H9 (cell line): ENCODE results near the gene PRKRA. TPM values are rescaled to one million over a fixed set of nuclear protein-coding genes. Genes with fewer than 3 reads are reported as not detected.

Source experiments
- DNase-seq: peaks from one replicate; pipeline ENCODE4 v3.0.0-alpha.2; 2017
- H2AFZ ChIP-seq: one replicate; pipeline ENCODE4 v1.6.1; 2013; ENCODE audit warnings: mild to moderate bottlenecking, low read length, control low read depth, moderate library complexity
- H2AK5ac ChIP-seq: 2 replicates; pipeline ENCODE4 v1.6.1; 2013; ENCODE audit warnings: low read length, control low read depth, mixed read lengths; ENCODE audit not compliant: insufficient read length
- H2BK120ac ChIP-seq: one replicate; pipeline ENCODE4 v1.6.1; 2013; ENCODE audit warnings: low read depth, mild to moderate bottlenecking, low read length, control low read depth, inconsistent platforms; ENCODE audit not compliant: poor library complexity, severe bottlenecking
- H2BK12ac ChIP-seq: 2 replicates; pipeline ENCODE4 v1.6.1; 2013; ENCODE audit warnings: low read length, control low read depth, mixed read lengths, low read depth; ENCODE audit not compliant: insufficient read length
- H2BK15ac ChIP-seq: 2 replicates; pipeline ENCODE4 v1.6.1; 2013; ENCODE audit warnings: low read depth, low read length, control low read depth
- H2BK20ac ChIP-seq: one replicate; pipeline ENCODE4 v1.6.1; 2013; ENCODE audit warnings: low read depth, mild to moderate bottlenecking, low read length, control low read depth, inconsistent platforms; ENCODE audit not compliant: poor library complexity, severe bottlenecking
- H2BK5ac ChIP-seq: 2 replicates; pipeline ENCODE4 v1.6.1; 2013; ENCODE audit warnings: low read length, control low read depth, mixed read lengths; ENCODE audit not compliant: insufficient read length
- H3K14ac ChIP-seq: 2 replicates; pipeline ENCODE4 v1.6.1; 2013; ENCODE audit warnings: low read length, control low read depth; ENCODE audit not compliant: insufficient read depth
- H3K18ac ChIP-seq: 2 replicates; pipeline ENCODE4 v1.6.1; 2013; ENCODE audit warnings: low read depth, mild to moderate bottlenecking, mixed read lengths, low read length, control low read depth; ENCODE audit not compliant: insufficient read length
- H3K23ac ChIP-seq: 2 replicates; pipeline ENCODE4 v1.6.1; 2013; ENCODE audit warnings: low read length, control low read depth, mixed read lengths, low read depth; ENCODE audit not compliant: insufficient read length
- H3K23me2 ChIP-seq: 2 replicates; pipeline ENCODE4 v1.6.1; 2013; ENCODE audit warnings: low read depth, mild to moderate bottlenecking, mixed read lengths, low read length, control low read depth; ENCODE audit not compliant: insufficient read length, poor library complexity, severe bottlenecking
- H3K27ac ChIP-seq: 2 replicates; pipeline ENCODE4 v1.5.1; 2013; ENCODE audit warnings: low read length, control low read depth, mixed read lengths, low read depth; ENCODE audit not compliant: insufficient read length
- H3K27me3 ChIP-seq: 2 replicates; pipeline ENCODE4 v1.6.1; 2013; ENCODE audit warnings: low read length, control low read depth, inconsistent platforms; ENCODE audit not compliant: insufficient read depth
- H3K4ac ChIP-seq: 2 replicates; pipeline ENCODE4 v1.6.1; 2013; ENCODE audit warnings: low read depth, mild to moderate bottlenecking, control low read depth, inconsistent platforms, low read length, moderate library complexity
- H3K4me1 ChIP-seq: 2 replicates; pipeline ENCODE4 v1.6.1; 2013; ENCODE audit warnings: low read length, control low read depth, inconsistent platforms; ENCODE audit not compliant: insufficient read depth
- H3K4me2 ChIP-seq: 2 replicates; pipeline ENCODE4 v1.6.1; 2013; ENCODE audit warnings: low read length, control low read depth, mixed read lengths; ENCODE audit not compliant: insufficient read length, insufficient read depth
- H3K56ac ChIP-seq: 2 replicates; pipeline ENCODE4 v1.6.1; 2013; ENCODE audit warnings: low read depth, mild to moderate bottlenecking, mixed read lengths, low read length, control low read depth; ENCODE audit not compliant: insufficient read length
- H3K79me1 ChIP-seq: 2 replicates; pipeline ENCODE4 v1.6.1; 2013; ENCODE audit warnings: low read depth, mild to moderate bottlenecking, moderate library complexity, low read length, control low read depth, inconsistent platforms; ENCODE audit not compliant: insufficient read depth, poor library complexity, severe bottlenecking
- H3K79me2 ChIP-seq: 2 replicates; pipeline ENCODE4 v1.6.1; 2013; ENCODE audit warnings: low read length, control low read depth, inconsistent platforms; ENCODE audit not compliant: insufficient read depth
- H3K9ac ChIP-seq: 2 replicates; pipeline ENCODE4 v1.6.1; 2013; ENCODE audit warnings: low read length, control low read depth, mixed read lengths; ENCODE audit not compliant: insufficient read length; ENCODE audit errors: extremely low read depth
- H3K9me3 ChIP-seq: one replicate; pipeline ENCODE4 v1.6.1; 2013; ENCODE audit warnings: low read depth, low read length, inconsistent platforms; ENCODE audit not compliant: control insufficient read depth
- H3T11ph ChIP-seq: one replicate; pipeline ENCODE4 v1.6.1; 2013; ENCODE audit warnings: mild to moderate bottlenecking, low read length, control low read depth, inconsistent platforms
- H4K20me1 ChIP-seq: one replicate; pipeline ENCODE4 v1.6.1; 2013; ENCODE audit not compliant: control insufficient read depth, insufficient read length, insufficient read depth
- H4K5ac ChIP-seq: 2 replicates; pipeline ENCODE4 v1.6.1; 2013; ENCODE audit warnings: low read depth, mild to moderate bottlenecking, mixed read lengths, low read length, control low read depth; ENCODE audit not compliant: insufficient read length
- H4K8ac ChIP-seq: replicated peaks from 2 replicates; pipeline ENCODE4 v1.6.1; 2013; ENCODE audit warnings: low read length, control low read depth, mixed read lengths, low read depth; ENCODE audit not compliant: insufficient read length
- H4K91ac ChIP-seq: 2 replicates; pipeline ENCODE4 v1.6.1; 2013; ENCODE audit warnings: low read depth, mild to moderate bottlenecking, moderate library complexity, mixed read lengths, low read length, control low read depth; ENCODE audit not compliant: insufficient read length
- H3K27ac Mint-ChIP-seq, 3 experiments: 2 replicates in 2 of 3; 3 replicates in 1 of 3; pipeline ENCODE4 v1.8.0; 2020 to 2021; ENCODE audit warnings: mixed read lengths in 3 of 3, mild to moderate bottlenecking in 1 of 3, moderate library complexity in 1 of 3
- H3K27me3 Mint-ChIP-seq: 2 replicates; pipeline ENCODE4 v1.8.0; 2021; ENCODE audit warnings: low read depth, mild to moderate bottlenecking, moderate library complexity, mixed read lengths
- H3K36me3 Mint-ChIP-seq, 3 experiments: 2 replicates in 2 of 3; 3 replicates in 1 of 3; pipeline ENCODE4 v1.8.0; 2020 to 2021; ENCODE audit warnings: low read depth in 3 of 3, mixed read lengths in 3 of 3; ENCODE audit not compliant: insufficient read depth in 1 of 3
- H3K4me1 Mint-ChIP-seq, 2 experiments: 2 replicates each; pipeline ENCODE4 v1.8.0; 2020; ENCODE audit warnings: mixed read lengths in 2 of 2
- H3K4me3 Mint-ChIP-seq, 2 experiments: 2 replicates in 1 of 2; 3 replicates in 1 of 2; pipeline ENCODE4 v1.8.0; 2020 to 2021; ENCODE audit warnings: mild to moderate bottlenecking in 2 of 2, mixed read lengths in 2 of 2, moderate library complexity in 1 of 2
- H3K9me3 Mint-ChIP-seq, 2 experiments: 2 replicates in 1 of 2; 3 replicates in 1 of 2; pipeline ENCODE4 v1.8.0; 2020; ENCODE audit warnings: mild to moderate bottlenecking in 2 of 2, mixed read lengths in 2 of 2, moderate library complexity in 1 of 2
- WGBS: extraction: QIAGEN DNeasy Blood & Tissue Kit; methylation state at CpG from one replicate; pipeline ENCODE4 v1.1.7; 2013; ENCODE audit warnings: missing lambda C conversion rate, low lambda C conversion rate, mixed read lengths; ENCODE audit not compliant: insufficient read length; ENCODE audit errors: extremely low coverage; 5-methylcytosine and 5-hydroxymethylcytosine counted together
- total RNA-seq: library from RNA; stranded (reverse); gene quantifications from 2 replicates; pipeline ENCODE4 v1.2.1, GENCODE V29; 2021
- TF ChIP-seq, protein P1 (sequence below): fragments of 200-600 bp; sonication (generic); conservative IDR thresholded peaks from 3 replicates; pipeline ENCODE4 v1.8.0; 2021; ENCODE audit warnings: antibody characterized with exemption, mild to moderate bottlenecking

Gene PRKRA
- total RNA-seq, 1 experiment from 2014 or later = 61.5 TPM

DNA sequence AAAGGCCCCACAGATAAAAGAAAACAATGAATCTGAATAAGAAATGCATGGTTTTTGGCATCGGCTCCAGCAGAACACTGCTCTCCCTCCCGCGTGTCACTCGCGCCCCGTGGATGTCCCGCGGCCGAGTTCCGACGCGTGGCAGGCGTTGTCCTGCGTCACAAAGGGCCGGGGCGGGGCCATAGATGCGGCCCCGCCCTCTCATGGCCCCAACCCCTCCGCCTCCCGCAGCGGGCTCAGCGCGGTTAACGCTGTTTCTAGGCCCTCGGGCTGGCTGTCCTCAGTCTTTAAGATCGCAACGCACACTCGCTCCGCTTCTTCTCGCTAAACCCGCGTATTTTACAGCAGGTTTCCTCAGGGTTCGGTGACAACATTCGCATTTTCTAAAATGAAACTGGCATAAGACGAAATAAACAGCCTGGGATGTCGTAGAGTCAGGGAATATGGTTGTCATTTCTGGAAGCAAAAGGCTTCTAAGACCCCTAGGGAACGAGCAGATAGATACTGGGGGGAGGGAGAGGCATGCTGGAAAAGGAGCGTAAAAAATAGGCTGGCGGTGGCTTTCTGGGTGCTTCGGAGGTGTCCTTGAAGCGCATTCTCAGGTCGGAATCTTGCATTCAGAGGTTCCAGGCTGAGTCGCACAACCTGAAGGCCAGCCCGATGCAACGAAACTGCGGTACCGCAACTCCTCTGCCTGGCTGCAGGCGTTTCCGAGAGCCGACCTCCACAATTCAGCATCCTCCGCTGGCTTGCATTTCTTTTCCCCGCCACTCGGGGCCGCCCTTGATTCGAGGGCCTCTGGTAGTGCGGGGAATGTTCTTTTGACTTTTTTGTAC lies 27.7 kb upstream of the PRKRA start, which contains the start of gene FKBP7:
Gene FKBP7, minus strand, starts transcription at position 162 of the 836 bp plus-strand sequence. Its CDS starts 101 bp downstream, at position 61.
- Mint-ChIP-seq H3K27me3 (no peaks in the 10 kb centered on the region; the same call in 1 of the 2 replicates), H3K9me3 (no peaks in the 10 kb centered on the region; a peak in 1 of 5 replicates), H3K36me3 (no peaks in the 10 kb centered on the region), H3K4me3 (peak within 1 kb of the TSS; percentile 91 to 97), H3K4me1 (peaks cover 20 to 27% of the 10 kb centered on the region in 2 experiments), H3K27ac (peak within 1 kb of the TSS; percentile 86 to 98 (median 97))
- Histone ChIP-seq H4K91ac (no peak within 1 kb of the TSS), H2BK120ac (no peak within 1 kb of the TSS), H3T11ph (no peak within 1 kb of the TSS), H3K79me1 (peaks cover under 1% of the 10 kb centered on the region), H2BK20ac (no peak within 1 kb of the TSS), H2AFZ (peak within 1 kb of the TSS; percentile 96), H4K8ac (no peak within 1 kb of the TSS), H3K9ac (peak within 1 kb of the TSS; percentile 87), H4K5ac (peak within 1 kb of the TSS; percentile 12), H2AK5ac (no peak within 1 kb of the TSS), H3K79me2 (peaks cover 3% of the 10 kb centered on the region; the same call in 1 of the 2 replicates), H2BK15ac (no peak within 1 kb of the TSS), H3K4me1 (peaks cover 3% of the 10 kb centered on the region; the same call in 1 of the 2 replicates), H3K4ac (no peak within 1 kb of the TSS), H3K27me3 (no peaks in the 10 kb centered on the region), H3K23ac (no peak within 1 kb of the TSS), H2BK12ac (no peak within 1 kb of the TSS), H3K27ac (no peak within 1 kb of the TSS), H3K14ac (peak within 1 kb of the TSS; percentile 82; the same call in 1 of the 2 replicates), H3K4me2 (peak within 1 kb of the TSS; percentile 98), H3K9me3 (no peaks in the 10 kb centered on the region), H3K18ac (peak within 1 kb of the TSS; percentile 83), H3K56ac (no peak within 1 kb of the TSS), H4K20me1 (no peaks in the 10 kb centered on the region), H2BK5ac (no peak within 1 kb of the TSS), H3K23me2 (peaks cover 11% of the 10 kb centered on the region)
- no CpG with 5 or more reads among the region's 56 CpGs for WGBS
- DNase-seq = peak; percentile 85
- TF ChIP-seq, protein P1, sequence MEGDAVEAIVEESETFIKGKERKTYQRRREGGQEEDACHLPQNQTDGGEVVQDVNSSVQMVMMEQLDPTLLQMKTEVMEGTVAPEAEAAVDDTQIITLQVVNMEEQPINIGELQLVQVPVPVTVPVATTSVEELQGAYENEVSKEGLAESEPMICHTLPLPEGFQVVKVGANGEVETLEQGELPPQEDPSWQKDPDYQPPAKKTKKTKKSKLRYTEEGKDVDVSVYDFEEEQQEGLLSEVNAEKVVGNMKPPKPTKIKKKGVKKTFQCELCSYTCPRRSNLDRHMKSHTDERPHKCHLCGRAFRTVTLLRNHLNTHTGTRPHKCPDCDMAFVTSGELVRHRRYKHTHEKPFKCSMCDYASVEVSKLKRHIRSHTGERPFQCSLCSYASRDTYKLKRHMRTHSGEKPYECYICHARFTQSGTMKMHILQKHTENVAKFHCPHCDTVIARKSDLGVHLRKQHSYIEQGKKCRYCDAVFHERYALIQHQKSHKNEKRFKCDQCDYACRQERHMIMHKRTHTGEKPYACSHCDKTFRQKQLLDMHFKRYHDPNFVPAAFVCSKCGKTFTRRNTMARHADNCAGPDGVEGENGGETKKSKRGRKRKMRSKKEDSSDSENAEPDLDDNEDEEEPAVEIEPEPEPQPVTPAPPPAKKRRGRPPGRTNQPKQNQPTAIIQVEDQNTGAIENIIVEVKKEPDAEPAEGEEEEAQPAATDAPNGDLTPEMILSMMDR = peak; percentile 74
